OCI-LY3 (cell line): ENCODE results near the gene HSD17B2.

Experiments
- CTCF ChIP-seq: fragments of 200-600, 300-600 bp; sonication (generic); IDR thresholded peaks from 2 replicates; pipeline ENCODE4 v1.5.1; 2014; ENCODE audit warnings: antibody characterized with exemption, low read length, low read depth
- EZH2phosphoT487 ChIP-seq: fragments of 200-600 bp; shearing (Covaris generic); IDR thresholded peaks from 2 replicates; pipeline ENCODE4 v1.6.1; 2018; ENCODE audit warnings: antibody characterized with exemption, mixed run types, low read depth

GRCh38 chr16:82049484-82049883, 14.4 kb downstream of the HSD17B2 start:
- TF ChIP-seq CTCF = no peak
- TF ChIP-seq EZH2phosphoT487 = no peak
